ENCODE results near the gene FMN1. TPM values are rescaled to one million over a fixed set of nuclear protein-coding genes. Genes with fewer than 3 reads are reported as not detected.

FMN1 gene
- total and polyA plus RNA-seq, 2 donors from 2014 or later, result 0.71 to 44.8 TPM

DNA sequence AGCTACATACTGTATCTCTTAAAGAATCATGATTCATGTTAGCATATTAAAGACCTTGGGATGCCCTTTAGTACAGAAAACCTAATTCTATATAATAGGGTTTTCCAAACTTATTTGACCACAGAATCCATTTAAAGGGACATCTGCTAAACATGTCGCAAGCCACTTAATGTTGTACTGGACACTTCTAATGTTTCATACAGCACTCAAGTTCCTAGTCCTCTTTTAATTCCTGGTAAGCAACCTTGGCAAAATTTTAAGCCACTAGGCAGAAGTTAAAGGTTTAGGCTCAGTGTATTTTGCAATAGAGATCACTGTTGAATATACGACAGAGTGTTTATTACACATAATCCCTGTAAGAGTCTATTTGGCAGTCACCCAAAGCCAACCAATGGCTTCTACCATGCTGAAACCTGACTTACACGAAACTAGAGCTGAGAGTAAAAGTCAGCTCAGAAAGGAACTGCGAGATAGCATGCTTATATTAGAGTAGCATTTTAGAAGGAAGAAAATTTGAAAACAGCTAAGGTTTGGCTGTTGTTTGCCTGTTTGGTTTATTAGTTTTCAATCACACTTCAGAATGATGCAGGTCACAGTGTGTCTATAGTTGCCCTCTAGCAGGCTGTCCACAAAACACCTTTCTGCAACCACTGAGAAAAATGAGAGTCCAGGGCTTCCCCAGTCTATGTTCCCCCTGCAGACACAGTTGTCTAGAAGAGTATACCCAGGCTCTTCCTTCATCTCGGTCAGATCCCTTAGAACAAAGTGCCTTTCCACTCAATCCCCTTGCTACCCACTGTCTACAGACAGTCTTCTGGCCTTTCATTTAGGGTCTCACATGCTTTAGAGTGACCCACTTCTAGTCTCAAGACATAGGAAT lies 104.4 kb downstream of the FMN1 start:
- no peaks in the 10 kb centered on the region for H3K36me3 ChIP-seq (ENCODE audit: control insufficient read depth in 2 of 3, insufficient read depth in 3 of 3, low read length in 3 of 3)
- TF ChIP-seq, protein P1, sequence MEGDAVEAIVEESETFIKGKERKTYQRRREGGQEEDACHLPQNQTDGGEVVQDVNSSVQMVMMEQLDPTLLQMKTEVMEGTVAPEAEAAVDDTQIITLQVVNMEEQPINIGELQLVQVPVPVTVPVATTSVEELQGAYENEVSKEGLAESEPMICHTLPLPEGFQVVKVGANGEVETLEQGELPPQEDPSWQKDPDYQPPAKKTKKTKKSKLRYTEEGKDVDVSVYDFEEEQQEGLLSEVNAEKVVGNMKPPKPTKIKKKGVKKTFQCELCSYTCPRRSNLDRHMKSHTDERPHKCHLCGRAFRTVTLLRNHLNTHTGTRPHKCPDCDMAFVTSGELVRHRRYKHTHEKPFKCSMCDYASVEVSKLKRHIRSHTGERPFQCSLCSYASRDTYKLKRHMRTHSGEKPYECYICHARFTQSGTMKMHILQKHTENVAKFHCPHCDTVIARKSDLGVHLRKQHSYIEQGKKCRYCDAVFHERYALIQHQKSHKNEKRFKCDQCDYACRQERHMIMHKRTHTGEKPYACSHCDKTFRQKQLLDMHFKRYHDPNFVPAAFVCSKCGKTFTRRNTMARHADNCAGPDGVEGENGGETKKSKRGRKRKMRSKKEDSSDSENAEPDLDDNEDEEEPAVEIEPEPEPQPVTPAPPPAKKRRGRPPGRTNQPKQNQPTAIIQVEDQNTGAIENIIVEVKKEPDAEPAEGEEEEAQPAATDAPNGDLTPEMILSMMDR (IDR thresholded peaks at IDR 0.05; ENCODE audit: borderline replicate concordance, extremely low read depth, insufficient read depth), result no peak
- no peaks in the 10 kb centered on the region for H3K9me3 ChIP-seq (ENCODE audit: control insufficient read depth in 2 of 3, insufficient read depth in 1 of 3, low read length in 3 of 3)
- FAIRE-seq, result no peak
- no peak overlapping the region for H3K4me3 ChIP-seq (ENCODE audit: low read length in 3 of 3)
- no peak overlapping the region for H3K27ac ChIP-seq (ENCODE audit: low read depth in 2 of 2, low read length in 2 of 2)
- H3K9ac ChIP-seq (ENCODE audit: low read length in 3 of 3), result no peak overlapping the region
- no peaks in the 10 kb centered on the region for H3K27me3 ChIP-seq (ENCODE audit: control insufficient read depth, insufficient read depth, low read length)
- intact Hi-C loops (cut with DNase I), result no loop called here
- DNase-seq, result peak in 1 of 5 donors; percentile 30
- H3K4me1 ChIP-seq (ENCODE audit: control insufficient read depth in 2 of 3, insufficient read depth in 2 of 3, low read depth in 1 of 3, low read length in 3 of 3), result no peaks in the 10 kb centered on the region

DNA sequence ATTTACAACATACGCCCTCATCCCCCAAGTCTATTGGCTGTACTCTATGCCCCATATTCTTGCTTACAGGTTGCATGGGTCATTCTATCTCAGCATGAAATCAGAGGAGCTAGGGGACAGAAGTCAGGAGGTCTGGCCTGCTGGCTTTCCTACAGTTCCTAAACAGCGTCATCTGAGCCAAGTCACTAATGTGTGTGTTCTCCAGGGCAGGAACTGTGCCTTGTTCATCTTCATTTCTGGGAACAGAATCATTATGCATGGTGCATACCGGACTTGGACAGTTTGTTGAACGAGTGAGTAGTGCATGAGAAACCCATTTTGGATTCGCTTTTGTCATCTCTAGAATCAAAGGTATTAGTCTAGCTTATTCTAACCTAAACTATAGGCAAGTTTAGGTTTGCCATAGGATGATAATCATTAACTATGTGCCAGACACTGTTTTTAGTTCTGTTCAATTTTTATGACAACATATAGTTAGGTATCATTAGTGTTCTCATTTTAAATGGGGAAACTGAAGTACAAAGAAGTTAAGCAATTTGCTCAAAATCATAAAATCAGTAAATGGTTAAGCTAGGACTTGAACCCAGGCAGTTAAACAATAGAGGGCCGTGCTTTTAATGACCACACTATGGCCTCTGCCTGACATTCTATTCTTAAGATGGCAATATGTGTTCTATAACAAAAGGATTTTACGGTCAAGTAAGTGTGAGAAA lies 105.2 kb downstream of the FMN1 start:
- no peak overlapping the region for H3K4me3 ChIP-seq (ENCODE audit: low read length in 3 of 3)
- no peaks in the 10 kb centered on the region for H3K4me1 ChIP-seq (ENCODE audit: control insufficient read depth in 2 of 3, insufficient read depth in 2 of 3, low read depth in 1 of 3, low read length in 3 of 3)
- intact Hi-C loops (cut with DNase I), result no loop called here
- H3K27ac ChIP-seq (ENCODE audit: low read depth in 2 of 2, low read length in 2 of 2), result no peak overlapping the region
- no peak for FAIRE-seq
- TF ChIP-seq, protein P1 (IDR thresholded peaks at IDR 0.05; ENCODE audit: borderline replicate concordance, extremely low read depth, insufficient read depth), result no peak
- H3K36me3 ChIP-seq (ENCODE audit: control insufficient read depth in 2 of 3, insufficient read depth in 3 of 3, low read length in 3 of 3), result no peaks in the 10 kb centered on the region
- no peaks in the 10 kb centered on the region for H3K27me3 ChIP-seq (ENCODE audit: control insufficient read depth, insufficient read depth, low read length)
- DNase-seq, result no peak
- H3K9me3 ChIP-seq (ENCODE audit: control insufficient read depth in 2 of 3, insufficient read depth in 1 of 3, low read length in 3 of 3), result no peaks in the 10 kb centered on the region
- H3K9ac ChIP-seq (ENCODE audit: low read length in 3 of 3), result no peak overlapping the region

DNA sequence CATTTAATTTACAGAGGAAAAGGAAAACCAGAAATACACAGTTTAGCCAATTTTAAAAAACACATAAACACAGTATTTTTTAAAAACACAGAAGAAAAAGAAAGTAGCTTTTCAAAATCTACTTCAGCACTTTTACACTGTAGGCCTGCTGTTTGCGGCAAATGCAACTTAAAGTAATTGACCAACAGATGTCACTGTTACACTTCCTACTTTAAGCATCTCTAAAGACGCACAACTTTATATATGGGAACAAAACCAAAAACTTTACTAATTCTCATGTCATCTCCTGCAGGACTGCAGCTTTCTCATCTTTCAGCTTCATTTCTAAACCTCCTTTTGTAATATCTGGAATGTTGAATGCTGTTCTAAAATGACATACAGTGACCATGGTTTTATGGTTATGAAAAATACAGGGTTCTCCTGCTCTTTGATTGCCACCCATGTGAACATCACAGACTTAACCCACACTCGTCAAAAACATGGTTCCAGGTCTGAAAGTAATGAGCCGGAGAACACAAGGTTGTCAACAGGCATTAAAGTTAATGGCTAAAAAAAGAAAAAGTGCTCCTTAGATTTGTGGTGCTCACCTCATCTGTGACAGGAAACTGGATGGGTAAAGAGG lies 107.9 kb downstream of the FMN1 start:
- no peak overlapping the region for H3K9ac ChIP-seq (ENCODE audit: low read length in 3 of 3)
- no peaks in the 10 kb centered on the region for H3K9me3 ChIP-seq (ENCODE audit: control insufficient read depth in 2 of 3, insufficient read depth in 1 of 3, low read length in 3 of 3)
- H3K4me3 ChIP-seq (ENCODE audit: low read length in 3 of 3), result no peak overlapping the region
- DNase-seq (peak in 2 of 5 donors; percentile 77 to 82), FAIRE-seq (peak; percentile 89)
- no peaks in the 10 kb centered on the region for H3K36me3 ChIP-seq (ENCODE audit: control insufficient read depth in 2 of 3, insufficient read depth in 3 of 3, low read length in 3 of 3)
- intact Hi-C loops (cut with DNase I), result no loop called here
- no peak overlapping the region for H3K27ac ChIP-seq (ENCODE audit: low read depth in 2 of 2, low read length in 2 of 2)
- H3K27me3 ChIP-seq (ENCODE audit: control insufficient read depth, insufficient read depth, low read length), result no peaks in the 10 kb centered on the region
- TF ChIP-seq, protein P1 (IDR thresholded peaks at IDR 0.05; ENCODE audit: borderline replicate concordance, extremely low read depth, insufficient read depth), result peak; percentile 56
- H3K4me1 ChIP-seq (ENCODE audit: control insufficient read depth in 2 of 3, insufficient read depth in 2 of 3, low read depth in 1 of 3, low read length in 3 of 3), result no peaks in the 10 kb centered on the region
